ENCODE measurements around the gene RTBDN.

RTBDN gene

GRCh38 chr19:12834566-12834943 lies at the start of gene RTBDN:
Gene RTBDN, minus strand, starts transcription at chr19:12834579. Its CDS starts 4,600 bp downstream, at chr19:12829979.
- DNase-seq (ENCODE audit: low spot score), result no peak

DNA sequence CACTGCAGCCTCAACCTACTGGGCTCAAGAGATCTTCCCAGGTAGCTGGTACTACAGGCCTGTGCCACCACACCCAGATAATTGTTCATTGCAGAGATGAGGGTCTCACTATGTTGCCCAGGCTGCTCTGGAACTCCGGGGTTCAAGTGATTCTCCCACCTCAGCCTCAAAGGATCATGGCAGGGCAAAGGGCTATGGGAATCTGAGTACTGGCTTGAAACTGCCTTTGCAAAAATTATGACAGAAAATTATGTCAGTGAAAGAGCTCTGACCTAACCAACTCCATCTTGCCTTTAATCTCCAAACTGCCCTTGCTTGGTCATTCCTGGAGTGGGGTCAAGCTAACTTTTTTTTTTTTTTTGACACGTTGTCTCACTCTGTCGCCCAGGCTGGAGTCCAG lies 48.2 kb upstream of the RTBDN start:
- no peak for DNase-seq (ENCODE audit: low spot score)

DNA sequence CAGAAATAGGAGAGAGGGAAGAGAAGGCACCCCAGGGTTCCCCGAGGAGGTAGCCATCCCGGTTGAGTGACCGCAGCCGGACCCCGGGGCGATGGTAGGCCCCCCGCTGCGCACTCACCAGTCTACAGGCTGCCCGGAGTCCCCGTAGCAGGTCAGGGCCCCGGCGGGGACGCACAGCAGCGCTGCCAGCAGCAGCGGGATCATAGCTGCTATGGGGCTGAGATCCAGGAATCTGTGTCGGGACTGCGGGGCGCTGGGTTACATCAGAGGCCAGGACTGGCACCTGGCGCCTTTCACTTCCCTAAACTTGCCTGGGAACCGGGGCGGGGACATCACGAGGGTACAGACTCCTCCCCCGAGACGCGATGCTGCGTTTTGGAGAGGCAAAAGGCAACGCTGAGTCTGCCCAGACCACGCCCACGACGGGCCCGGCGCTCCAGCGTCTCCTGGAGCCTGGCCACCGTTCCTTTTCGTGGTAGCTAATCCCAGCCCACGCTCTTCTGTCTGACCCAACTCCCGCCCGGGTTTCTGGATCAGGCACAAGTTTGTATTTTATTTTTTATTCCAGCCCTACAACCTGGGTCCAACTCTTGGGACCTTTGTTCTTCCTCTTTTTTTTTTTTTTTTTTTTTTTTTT lies 46.9 kb upstream of the RTBDN start, which contains the start of gene DNASE2:
TSS of gene DNASE2 (minus strand) at position 278 of the 637 bp plus-strand sequence. CDS start at position 204, 74 bp downstream.
- peak; percentile 99 for DNase-seq (ENCODE audit: low spot score)

- DNase-seq (ENCODE audit: low spot score), result peak; percentile 50
Observed at GRCh38 chr19:12880551-12881171, 46.3 kb upstream of the RTBDN start.

- DNase-seq (ENCODE audit: low spot score), result no peak
Observed at GRCh38 chr19:12875086-12875485, 40.7 kb upstream of the RTBDN start.

GRCh38 chr19:12873891-12874745 lies 39.7 kb upstream of the RTBDN start:
- no peak for DNase-seq (ENCODE audit: low spot score)

GRCh38 chr19:12872941-12873890 lies 38.8 kb upstream of the RTBDN start:
- DNase-seq (ENCODE audit: low spot score), result peak; percentile 43

- DNase-seq (ENCODE audit: low spot score), result no peak
Observed at GRCh38 chr19:12872255-12872654, 37.9 kb upstream of the RTBDN start.

DNA sequence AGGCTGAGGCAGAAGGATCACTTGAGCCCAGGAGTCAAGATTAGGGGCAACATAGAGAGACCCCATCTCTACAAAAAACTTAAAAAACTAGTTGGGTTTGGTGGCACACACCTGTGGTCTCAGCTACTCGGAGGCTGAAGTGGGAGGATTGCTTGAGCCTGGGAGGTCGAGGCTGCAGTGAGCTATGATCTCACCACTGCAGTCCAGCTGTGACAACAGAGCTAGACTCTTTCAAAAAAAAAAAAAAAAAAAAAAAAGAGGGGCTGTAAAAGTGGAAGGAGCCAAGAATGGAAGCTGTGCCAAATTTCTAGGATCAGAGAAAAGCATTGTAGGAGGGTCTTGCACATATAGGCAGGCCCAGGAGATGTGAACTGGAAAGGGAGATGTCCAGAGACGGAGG lies 37.3 kb upstream of the RTBDN start:
- DNase-seq (ENCODE audit: low spot score), result no peak

DNA sequence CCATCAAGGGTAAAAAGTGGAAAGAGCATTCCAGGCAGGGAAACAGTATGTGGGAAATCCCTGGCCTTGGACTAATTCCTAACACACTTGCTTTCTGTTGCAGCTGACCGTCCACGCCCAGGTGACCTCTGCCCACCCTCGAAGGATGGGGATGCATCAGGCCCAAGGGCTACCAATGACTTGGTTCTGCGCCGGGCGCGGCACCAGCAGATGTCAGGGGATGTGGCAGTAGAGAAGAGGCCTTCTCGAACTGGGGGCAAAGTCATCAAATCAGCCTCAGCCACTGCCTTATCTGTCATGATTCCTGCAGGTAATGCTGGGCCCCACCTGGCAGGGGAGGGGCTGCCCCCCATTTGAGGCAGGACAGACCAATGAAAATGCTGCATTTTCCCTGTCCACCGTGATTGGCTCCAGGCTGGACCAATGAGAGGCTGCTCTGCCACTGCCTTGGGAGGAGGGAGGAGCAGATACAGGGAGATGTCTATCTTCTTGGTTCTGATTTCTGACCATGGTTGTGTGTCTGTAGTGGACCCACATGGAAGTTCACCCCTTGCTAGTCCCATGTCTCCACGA lies 34.2 kb upstream of the RTBDN start:
- peak; percentile 36 for DNase-seq (ENCODE audit: low spot score)

DNA sequence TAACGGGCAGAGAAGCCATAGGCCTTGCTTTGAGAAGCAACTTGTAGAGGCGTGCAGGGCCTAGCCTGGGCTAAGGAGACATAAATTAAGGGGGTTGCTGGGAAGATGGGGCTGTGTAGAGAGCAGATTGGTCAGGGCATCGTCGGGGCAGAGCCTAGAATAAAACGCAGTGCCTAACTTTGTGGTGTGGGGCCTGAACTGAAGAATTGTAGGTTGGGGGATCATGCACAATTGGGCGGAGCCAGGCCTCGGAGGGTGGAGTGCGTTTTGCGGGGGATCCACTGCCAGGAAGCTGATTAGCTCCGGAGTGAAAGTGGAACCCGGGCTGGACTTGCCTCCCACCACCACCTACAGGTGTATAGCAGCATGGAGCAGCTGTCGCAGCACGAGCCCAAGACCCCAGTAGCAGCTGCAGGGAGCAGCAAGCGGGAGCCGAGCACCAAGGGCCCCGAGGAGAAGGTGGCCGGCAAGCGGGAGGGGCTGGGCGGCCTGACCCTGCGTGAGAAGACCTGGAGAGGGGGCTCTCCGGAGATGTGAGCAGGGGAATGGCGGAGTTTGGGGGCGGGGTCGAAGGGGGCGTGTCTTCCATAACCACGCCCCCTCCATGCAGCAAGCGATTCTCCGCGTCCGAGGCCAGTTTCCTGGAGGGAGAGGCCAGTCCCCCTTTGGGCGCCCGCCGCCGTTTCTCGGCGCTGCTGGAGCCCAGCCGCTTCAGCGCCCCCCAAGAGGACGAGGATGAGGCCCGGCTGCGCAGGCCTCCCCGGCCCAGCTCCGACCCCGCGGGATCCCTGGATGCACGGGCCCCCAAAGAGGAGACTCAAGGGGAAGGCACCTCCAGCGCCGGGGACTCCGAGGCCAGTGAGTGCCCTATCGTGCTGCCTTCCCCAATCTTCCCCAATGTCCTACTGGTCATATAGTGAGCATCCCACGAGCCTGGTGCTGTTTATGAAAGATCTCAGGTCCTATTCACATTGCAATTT lies 33.0 kb upstream of the RTBDN start:
- DNase-seq (ENCODE audit: low spot score), result peak; percentile 92

DNA sequence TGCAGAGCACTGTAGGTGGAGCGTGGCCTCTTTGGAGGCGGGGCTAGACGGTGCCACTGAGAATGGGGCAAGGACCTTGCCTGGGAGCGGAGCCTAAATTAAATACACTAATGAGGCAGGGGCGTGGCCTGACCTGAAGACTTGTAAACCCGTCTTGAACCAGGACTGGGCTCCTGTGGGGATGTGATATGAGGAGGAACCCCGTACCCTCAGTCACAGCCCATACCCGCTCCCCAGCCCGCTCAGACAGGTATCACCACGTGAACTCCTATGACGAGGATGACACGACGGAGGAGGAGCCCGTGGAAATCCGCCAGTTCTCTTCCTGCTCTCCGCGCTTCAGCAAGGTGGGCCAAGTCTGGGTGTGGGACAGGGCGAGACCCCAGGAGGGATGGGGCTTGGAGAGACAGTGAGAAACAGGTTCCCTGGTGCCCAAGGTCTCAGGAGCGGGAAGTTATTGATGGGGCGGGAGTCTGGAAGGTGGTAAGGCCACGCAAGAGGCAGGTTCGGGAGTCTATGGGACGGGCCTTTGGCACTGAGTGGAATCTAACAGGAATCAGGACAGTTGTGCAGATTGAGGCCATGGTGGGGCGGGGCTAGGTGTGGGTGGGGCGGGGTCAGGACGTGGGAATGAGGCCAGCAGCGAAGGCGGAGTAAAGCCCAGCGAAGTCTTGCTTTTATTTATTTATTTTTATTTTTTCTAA lies 32.2 kb upstream of the RTBDN start:
- no peak for DNase-seq (ENCODE audit: low spot score)

DNA sequence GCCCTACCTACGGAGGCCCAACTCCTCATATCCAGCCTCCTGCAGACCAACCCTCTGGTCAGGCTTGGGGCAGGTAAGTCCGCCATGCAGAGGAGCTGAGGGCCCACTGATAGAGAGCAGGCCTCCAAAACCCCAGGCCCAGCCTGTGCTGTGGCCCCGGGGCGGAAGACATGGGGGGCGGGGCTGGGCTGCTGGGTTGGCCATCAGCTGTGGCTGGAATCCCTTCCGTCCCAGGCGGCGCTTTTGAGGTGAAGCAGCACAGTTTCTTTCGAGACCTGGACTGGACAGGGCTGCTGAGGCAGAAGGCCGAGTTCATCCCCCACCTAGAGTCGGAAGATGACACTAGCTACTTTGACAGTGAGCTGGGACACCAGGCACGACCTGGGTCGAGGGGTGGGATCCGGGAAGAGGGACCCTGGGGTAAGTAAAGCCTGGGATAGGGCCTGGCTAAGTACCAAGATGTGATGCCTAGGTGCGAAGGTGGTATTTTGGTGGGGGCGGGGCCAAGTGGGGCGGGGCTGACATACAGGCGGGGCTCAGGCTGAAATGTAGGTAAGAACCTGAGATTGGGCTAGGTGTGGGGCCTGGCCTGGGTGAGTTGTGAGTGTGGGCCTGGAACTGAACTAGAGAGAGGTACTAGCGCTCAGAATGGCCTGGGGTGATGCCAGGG lies 31.5 kb upstream of the RTBDN start:
- no peak for DNase-seq (ENCODE audit: low spot score)

GRCh38 chr19:12864721-12865715 lies 30.6 kb upstream of the RTBDN start:
- DNase-seq (ENCODE audit: low spot score), result no peak

GRCh38 chr19:12864143-12864542 lies 29.8 kb upstream of the RTBDN start:
- DNase-seq (ENCODE audit: low spot score), result no peak

- DNase-seq (ENCODE audit: low spot score), result no peak
Observed at GRCh38 chr19:12859546-12859945, 25.2 kb upstream of the RTBDN start.

- no peak for DNase-seq (ENCODE audit: low spot score)
Observed at GRCh38 chr19:12858041-12858928, 23.9 kb upstream of the RTBDN start.

Data from GM03348 (cell line).